GM12874 (cell line): ENCODE data around the gene KRTAP4-12.
"Not testable (repeated sequence)": the region's sequence is repeated elsewhere in the genome, so short reads cannot be mapped to it uniquely, and the experiment has no call there.

Experiments used
- CTCF ChIP-seq: IDR thresholded peaks from 2 replicates; pipeline ENCODE4 v1.5.1; 2011; ENCODE audit warnings: low read depth, mild to moderate bottlenecking, control low read depth, low read length, moderate library complexity; ENCODE audit not compliant: insufficient read depth

Gene KRTAP4-12

GRCh38 chr17:41101586-41102259 lies 22.3 kb downstream of the KRTAP4-12 start, which contains the start of gene KRTAP4-16:
KRTAP4-16 (minus strand) TSS chr17:41102209; CDS start chr17:41102209, 0 bp downstream.
- no peak for TF ChIP-seq CTCF

GRCh38 chr17:41098481-41098880 lies 25.5 kb downstream of the KRTAP4-12 start:
- TF ChIP-seq CTCF = no peak

- TF ChIP-seq CTCF = no peak
Observed at GRCh38 chr17:41098042-41098441, 25.9 kb downstream of the KRTAP4-12 start, which contains the start of gene KRTAP4-8. KRTAP4-8 (minus strand) TSS chr17:41098142; CDS start chr17:41098084, 58 bp downstream.

GRCh38 chr17:41096055-41096454 lies 27.9 kb downstream of the KRTAP4-12 start:
- no peak for TF ChIP-seq CTCF

GRCh38 chr17:41084100-41084856 lies 39.7 kb downstream of the KRTAP4-12 start, which contains the start of gene KRTAP4-7:
KRTAP4-7 (plus strand) TSS chr17:41084150; CDS start chr17:41084207, 57 bp downstream.
- TF ChIP-seq CTCF = not testable (repeated sequence)

- no peak for TF ChIP-seq CTCF
Observed at GRCh38 chr17:41082626-41083025, 41.4 kb downstream of the KRTAP4-12 start.

GRCh38 chr17:41076788-41077187 lies 47.2 kb downstream of the KRTAP4-12 start:
- TF ChIP-seq CTCF = no peak
